Left lung (tissue), 10 donors: ENCODE data around the gene PGBD5. TPM values are rescaled to one million over a fixed set of nuclear protein-coding genes. Genes with fewer than 3 reads are reported as not detected.

Experiments
- ATAC-seq: fragments of 200-7000 bp; cut with Tn5 transposase; one replicate; pipeline ENCODE4 v1.9.1; 2020; ENCODE audit warnings: moderate library complexity
- DNase-seq, 4 donors: peaks; one replicate each; pipeline ENCODE4 v3.0.0-alpha.2; 2013 to 2020
- H3K27ac ChIP-seq, 2 donors: fragments of 200-600 bp; sonication (generic) in 1 of 2; one replicate each; pipeline versions ENCODE4 v1.5.0 to v1.8.0; 2020 to 2021
- H3K27me3 ChIP-seq, 2 donors: fragments of 200-600 bp; sonication (generic) in 1 of 2; one replicate each; pipeline versions ENCODE4 v1.5.0 to v1.8.0; 2020 to 2021
- H3K36me3 ChIP-seq, 2 donors: fragments of 200-600 bp; sonication (generic) in 1 of 2; one replicate each; pipeline versions ENCODE4 v1.5.0 to v1.8.0; 2020 to 2021
- H3K4me1 ChIP-seq, 2 donors: fragments of 200-600 bp; one replicate each; pipeline ENCODE4 v1.8.0; 2021
- H3K4me3 ChIP-seq, 2 donors: fragments of 200-600 bp; sonication (generic) in 1 of 2; one replicate each; pipeline versions ENCODE4 v1.5.0 to v1.8.0; 2020 to 2021; ENCODE audit warnings: mild to moderate bottlenecking in 1 of 2
- H3K9me3 ChIP-seq, 2 donors: fragments of 200-600 bp; sonication (generic) in 1 of 2; one replicate each; pipeline versions ENCODE4 v1.5.0 to v1.8.0; 2020 to 2021
- CTCF ChIP-seq, 2 donors: fragments of 200-600 bp; sonication (generic) in 1 of 2; IDR thresholded peaks; one replicate each; pipeline versions ENCODE4 v1.5.0 to v1.8.0; 2021; ENCODE audit warnings: antibody characterized with exemption in 2 of 2
- intact Hi-C, 2 donors: fragments of 100-400 bp; cut with DNase I; formaldehyde crosslinking; loops; one replicate each; pipeline versions ENCODE4 v1.11.2 to v1.14.2; 2022
- polyA plus RNA-seq, 6 donors: library from polyadenylated mRNA; unstranded; fragments of 120-200 nt; gene quantifications; one replicate each; pipeline ENCODE4 v1.2.1, GENCODE V29; 2013; ENCODE audit not compliant: insufficient read length in 6 of 6
- total RNA-seq, 2 donors: library from RNA; stranded (reverse); fragmentation: NEBNext Ultra II Directional; extraction: Animal tissue kit (Norgen Biotek cat#: 25700); gene quantifications; one replicate each; pipeline ENCODE4 v1.2.1, GENCODE V29; 2021
- donor health status: DM: no; HTN: yes; CAD: no.
- donor health status: DM: no; HTN: no; CAD: no.

Gene PGBD5
- total and polyA plus RNA-seq, 8 donors, result 2.3 to 10.1 (median 4.8) TPM

- Histone ChIP-seq H3K4me3 (no peak overlapping the region), H3K27me3 (peaks cover 0 to 37% of the 10 kb centered on the region in 2 donors), H3K9me3 (no peaks in the 10 kb centered on the region), H3K4me1 (no peaks in the 10 kb centered on the region), H3K27ac (no peak overlapping the region), H3K36me3 (no peaks in the 10 kb centered on the region)
- TF ChIP-seq CTCF (IDR thresholded peaks at IDR 0.05), result no peak
- DNase-seq, result peak in 1 of 4 donors; percentile 56
- no peak for ATAC-seq
- intact Hi-C loops, result no loop called here
Observed at GRCh38 chr1:230315099-230315498, 111.0 kb downstream of the PGBD5 start.

GRCh38 chr1:230314142-230314470, 112.0 kb downstream of the PGBD5 start:
- Histone ChIP-seq H3K4me1 (no peaks in the 10 kb centered on the region), H3K4me3 (no peak overlapping the region), H3K27me3 (peaks cover 0 to 37% of the 10 kb centered on the region in 2 donors), H3K9me3 (no peaks in the 10 kb centered on the region), H3K36me3 (no peaks in the 10 kb centered on the region), H3K27ac (no peak overlapping the region)
- DNase-seq (no peak), ATAC-seq (no peak)
- intact Hi-C loops, result loop anchor here in 1 of 2 donors (5.0 kb wide), 1 partner anchor 652 kb away; no protein-coding TSS in a partner anchor
- TF ChIP-seq CTCF (IDR thresholded peaks at IDR 0.05), result no peak

- TF ChIP-seq CTCF (IDR thresholded peaks at IDR 0.05), result no peak
- H3K36me3 ChIP-seq, result no peaks in the 10 kb centered on the region
- no peak overlapping the region for H3K27ac ChIP-seq
- no peak overlapping the region for H3K4me3 ChIP-seq
- no peaks in the 10 kb centered on the region for H3K4me1 ChIP-seq
- peaks cover 0 to 37% of the 10 kb centered on the region in 2 donors for H3K27me3 ChIP-seq
- no peak for ATAC-seq
- no peaks in the 10 kb centered on the region for H3K9me3 ChIP-seq
- DNase-seq, result no peak
- intact Hi-C loops, result loop anchor here in 1 of 2 donors (5.0 kb wide), 1 partner anchor 651 kb away; no protein-coding TSS in a partner anchor
Observed at GRCh38 chr1:230313453-230314141, 112.5 kb downstream of the PGBD5 start.

- H3K9me3 ChIP-seq, result no peaks in the 10 kb centered on the region
- H3K27me3 ChIP-seq, result peaks cover 0 to 32% of the 10 kb centered on the region in 2 donors
- intact Hi-C loops, result loop anchor here in 1 of 2 donors (5.0 kb wide), 1 partner anchor 650 kb away; no protein-coding TSS in a partner anchor
- no peak overlapping the region for H3K4me3 ChIP-seq
- TF ChIP-seq CTCF (IDR thresholded peaks at IDR 0.05), result no peak
- no peaks in the 10 kb centered on the region for H3K36me3 ChIP-seq
- H3K4me1 ChIP-seq, result no peaks in the 10 kb centered on the region
- DNase-seq (no peak), ATAC-seq (no peak)
- H3K27ac ChIP-seq, result no peak overlapping the region
Observed at GRCh38 chr1:230312676-230313075, 113.5 kb downstream of the PGBD5 start.

GRCh38 chr1:230310381-230311163, 115.6 kb downstream of the PGBD5 start:
- peak; percentile 81 to 90 for TF ChIP-seq CTCF (IDR thresholded peaks at IDR 0.05)
- Histone ChIP-seq H3K4me1 (no peaks in the 10 kb centered on the region), H3K27ac (no peak overlapping the region), H3K36me3 (no peaks in the 10 kb centered on the region), H3K4me3 (no peak overlapping the region), H3K9me3 (no peaks in the 10 kb centered on the region), H3K27me3 (peaks cover 0 to 19% of the 10 kb centered on the region in 2 donors)
- intact Hi-C loops, result loop anchor here in 1 of 2 donors (5.0 kb wide), 1 partner anchor 648 kb away; no protein-coding TSS in a partner anchor
- ATAC-seq (peak; percentile 98), DNase-seq (peak; percentile 67 to 88 (median 80))
